OCI-LY1 (cell line): Measurements from ENCODE around the gene NUMB.

ENCODE experiments used
- EZH2 ChIP-seq: fragments of 200-600 bp; sonication (generic), shearing (Covaris generic); IDR thresholded peaks from 2 replicates; pipeline ENCODE4 v1.8.0; 2017; ENCODE audit warnings: borderline replicate concordance, mixed run types, mild to moderate bottlenecking, antibody characterized with exemption, low read length, moderate library complexity, mixed read lengths
- TF ChIP-seq, protein P1 (sequence below): fragments of 200-600 bp; sonication (generic), shearing (Covaris generic); IDR thresholded peaks from 2 replicates; pipeline ENCODE4 v1.5.1; 2017; ENCODE audit warnings: mild to moderate bottlenecking, antibody characterized with exemption, low read length, moderate library complexity, mixed read lengths

DNA sequence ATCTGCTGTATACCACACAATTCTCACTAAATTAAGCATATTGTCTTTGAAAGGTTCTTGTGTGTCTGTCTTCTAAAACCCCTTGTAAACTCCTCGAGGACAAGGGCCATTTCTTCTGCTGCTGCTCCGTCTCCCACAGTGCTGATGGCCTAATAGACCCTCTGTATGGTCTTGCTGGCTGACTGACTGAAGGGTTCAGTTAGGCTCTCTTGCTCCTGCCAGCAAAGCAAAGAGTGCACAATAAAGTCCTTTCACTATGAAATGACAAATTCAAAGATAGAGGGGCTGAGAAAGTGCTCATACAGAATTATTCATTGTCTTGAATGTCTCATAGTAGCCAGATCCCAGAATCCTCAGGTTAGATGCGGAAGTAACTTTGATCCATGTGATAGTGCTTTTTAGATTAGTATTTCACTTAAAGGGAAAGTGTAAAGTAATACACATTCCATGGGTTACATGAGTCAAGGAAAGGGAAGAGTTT, 18.1 kb upstream of the NUMB start:
- TF ChIP-seq, protein P1, sequence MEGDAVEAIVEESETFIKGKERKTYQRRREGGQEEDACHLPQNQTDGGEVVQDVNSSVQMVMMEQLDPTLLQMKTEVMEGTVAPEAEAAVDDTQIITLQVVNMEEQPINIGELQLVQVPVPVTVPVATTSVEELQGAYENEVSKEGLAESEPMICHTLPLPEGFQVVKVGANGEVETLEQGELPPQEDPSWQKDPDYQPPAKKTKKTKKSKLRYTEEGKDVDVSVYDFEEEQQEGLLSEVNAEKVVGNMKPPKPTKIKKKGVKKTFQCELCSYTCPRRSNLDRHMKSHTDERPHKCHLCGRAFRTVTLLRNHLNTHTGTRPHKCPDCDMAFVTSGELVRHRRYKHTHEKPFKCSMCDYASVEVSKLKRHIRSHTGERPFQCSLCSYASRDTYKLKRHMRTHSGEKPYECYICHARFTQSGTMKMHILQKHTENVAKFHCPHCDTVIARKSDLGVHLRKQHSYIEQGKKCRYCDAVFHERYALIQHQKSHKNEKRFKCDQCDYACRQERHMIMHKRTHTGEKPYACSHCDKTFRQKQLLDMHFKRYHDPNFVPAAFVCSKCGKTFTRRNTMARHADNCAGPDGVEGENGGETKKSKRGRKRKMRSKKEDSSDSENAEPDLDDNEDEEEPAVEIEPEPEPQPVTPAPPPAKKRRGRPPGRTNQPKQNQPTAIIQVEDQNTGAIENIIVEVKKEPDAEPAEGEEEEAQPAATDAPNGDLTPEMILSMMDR: no peak
- no peak for TF ChIP-seq EZH2
